Calu3 (cell line): ENCODE results near the gene SRL. TPM values are rescaled to one million over a fixed set of nuclear protein-coding genes. Genes with fewer than 3 reads are reported as not detected.
"Not testable (repeated sequence)": the region's sequence is repeated elsewhere in the genome, so short reads cannot be mapped to it uniquely, and the experiment has no call there.

Experiments used
- BruUV-seq: library from RNA; stranded (reverse); fragments of 400-500 nt; replicated peaks from 2 replicates; lab custom pipeline; 2021; lab: Mats Ljungman, UMichigan
- CTCF ChIA-PET: fragments of 300-600 bp; sonication (Branson Sonifier 250); formaldehyde crosslinking; loops from one replicate; lab custom pipeline; 2022; ENCODE audit warnings: antibody characterized with exemption; lab: Charles Lee
- DNase-seq: peaks from one replicate; pipeline ENCODE4 v3.0.0; 2022
- H3K27ac Mint-ChIP-seq: one replicate; pipeline ENCODE4 v1.8.0; 2022; ENCODE audit warnings: mixed read lengths; ENCODE audit not compliant: unreplicated experiment
- H3K27me3 Mint-ChIP-seq: one replicate; pipeline ENCODE4 v1.8.0; 2022; ENCODE audit warnings: mixed read lengths; ENCODE audit not compliant: unreplicated experiment
- H3K36me3 Mint-ChIP-seq: one replicate; pipeline ENCODE4 v1.8.0; 2022; ENCODE audit warnings: mild to moderate bottlenecking, moderate library complexity, mixed read lengths; ENCODE audit not compliant: insufficient read depth, unreplicated experiment
- H3K4me1 Mint-ChIP-seq: one replicate; pipeline ENCODE4 v1.8.0; 2022; ENCODE audit warnings: mild to moderate bottlenecking, low read depth, mixed read lengths; ENCODE audit not compliant: unreplicated experiment
- H3K4me3 Mint-ChIP-seq: one replicate; pipeline ENCODE4 v1.8.0; 2022; ENCODE audit warnings: mild to moderate bottlenecking, low read depth, moderate library complexity, mixed read lengths; ENCODE audit not compliant: unreplicated experiment
- H3K9me3 Mint-ChIP-seq: one replicate; pipeline ENCODE4 v1.8.0; 2022; ENCODE audit warnings: low read depth, mixed read lengths; ENCODE audit not compliant: unreplicated experiment
- intact Hi-C: fragments of 100-400 bp; cut with micrococcal nuclease; formaldehyde crosslinking; loops from one replicate; pipeline ENCODE4 v1.10.0; 2022; ENCODE audit not compliant: unreplicated experiment
- total RNA-seq: library from RNA; stranded (reverse); gene quantifications from 2 replicates; pipeline ENCODE4 v1.2.3, GENCODE V29; 2022
- TF ChIP-seq, protein P1 (sequence below): fragments of 200-600 bp; IDR thresholded peaks from one replicate; pipeline ENCODE4 v1.8.0; 2022; ENCODE audit warnings: antibody characterized with exemption; ENCODE audit not compliant: unreplicated experiment

The SRL gene
- total RNA-seq, 1 experiment from 2014 or later: not detected

DNA sequence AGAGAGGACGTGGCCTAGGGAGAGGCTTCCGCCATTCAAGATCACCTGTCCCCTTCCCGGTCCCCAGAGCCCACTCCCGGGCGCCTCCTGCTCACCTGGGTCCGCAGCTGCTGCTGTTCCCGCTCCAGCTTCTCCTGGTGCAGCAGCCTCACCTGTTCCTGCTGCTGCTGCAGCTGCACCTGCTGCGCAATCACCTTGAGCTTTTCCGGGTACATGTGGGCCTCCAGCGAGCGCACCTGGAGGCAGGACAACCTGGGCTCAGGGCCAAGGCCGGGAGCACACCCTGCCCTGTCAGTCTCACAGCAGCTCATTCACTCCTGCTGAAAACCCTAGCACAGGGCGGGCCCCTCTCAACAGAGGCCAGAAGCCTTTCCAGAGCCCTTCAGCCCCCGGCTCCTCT, 18.5 kb upstream of the SRL start:
- CTCF ChIA-PET: interaction anchor here (0.5 to 1.2 kb wide), 2 partner anchors 78 to 302 kb away, joined by 3 to 6 read pairs; no protein-coding TSS in a partner anchor
- H3K36me3 Mint-ChIP-seq: peaks cover 56% of the 10 kb centered on the region
- intact Hi-C loops: no loop called here
- BruUV-seq: no TSS peak
- H3K4me1 Mint-ChIP-seq: no peaks in the 10 kb centered on the region
- H3K27me3 Mint-ChIP-seq: no peaks in the 10 kb centered on the region
- H3K9me3 Mint-ChIP-seq: no peaks in the 10 kb centered on the region
- no peak overlapping the region for H3K4me3 Mint-ChIP-seq
- no peak overlapping the region for H3K27ac Mint-ChIP-seq
- TF ChIP-seq, protein P1, sequence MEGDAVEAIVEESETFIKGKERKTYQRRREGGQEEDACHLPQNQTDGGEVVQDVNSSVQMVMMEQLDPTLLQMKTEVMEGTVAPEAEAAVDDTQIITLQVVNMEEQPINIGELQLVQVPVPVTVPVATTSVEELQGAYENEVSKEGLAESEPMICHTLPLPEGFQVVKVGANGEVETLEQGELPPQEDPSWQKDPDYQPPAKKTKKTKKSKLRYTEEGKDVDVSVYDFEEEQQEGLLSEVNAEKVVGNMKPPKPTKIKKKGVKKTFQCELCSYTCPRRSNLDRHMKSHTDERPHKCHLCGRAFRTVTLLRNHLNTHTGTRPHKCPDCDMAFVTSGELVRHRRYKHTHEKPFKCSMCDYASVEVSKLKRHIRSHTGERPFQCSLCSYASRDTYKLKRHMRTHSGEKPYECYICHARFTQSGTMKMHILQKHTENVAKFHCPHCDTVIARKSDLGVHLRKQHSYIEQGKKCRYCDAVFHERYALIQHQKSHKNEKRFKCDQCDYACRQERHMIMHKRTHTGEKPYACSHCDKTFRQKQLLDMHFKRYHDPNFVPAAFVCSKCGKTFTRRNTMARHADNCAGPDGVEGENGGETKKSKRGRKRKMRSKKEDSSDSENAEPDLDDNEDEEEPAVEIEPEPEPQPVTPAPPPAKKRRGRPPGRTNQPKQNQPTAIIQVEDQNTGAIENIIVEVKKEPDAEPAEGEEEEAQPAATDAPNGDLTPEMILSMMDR: no peak
- DNase-seq: peak; percentile 32

DNA sequence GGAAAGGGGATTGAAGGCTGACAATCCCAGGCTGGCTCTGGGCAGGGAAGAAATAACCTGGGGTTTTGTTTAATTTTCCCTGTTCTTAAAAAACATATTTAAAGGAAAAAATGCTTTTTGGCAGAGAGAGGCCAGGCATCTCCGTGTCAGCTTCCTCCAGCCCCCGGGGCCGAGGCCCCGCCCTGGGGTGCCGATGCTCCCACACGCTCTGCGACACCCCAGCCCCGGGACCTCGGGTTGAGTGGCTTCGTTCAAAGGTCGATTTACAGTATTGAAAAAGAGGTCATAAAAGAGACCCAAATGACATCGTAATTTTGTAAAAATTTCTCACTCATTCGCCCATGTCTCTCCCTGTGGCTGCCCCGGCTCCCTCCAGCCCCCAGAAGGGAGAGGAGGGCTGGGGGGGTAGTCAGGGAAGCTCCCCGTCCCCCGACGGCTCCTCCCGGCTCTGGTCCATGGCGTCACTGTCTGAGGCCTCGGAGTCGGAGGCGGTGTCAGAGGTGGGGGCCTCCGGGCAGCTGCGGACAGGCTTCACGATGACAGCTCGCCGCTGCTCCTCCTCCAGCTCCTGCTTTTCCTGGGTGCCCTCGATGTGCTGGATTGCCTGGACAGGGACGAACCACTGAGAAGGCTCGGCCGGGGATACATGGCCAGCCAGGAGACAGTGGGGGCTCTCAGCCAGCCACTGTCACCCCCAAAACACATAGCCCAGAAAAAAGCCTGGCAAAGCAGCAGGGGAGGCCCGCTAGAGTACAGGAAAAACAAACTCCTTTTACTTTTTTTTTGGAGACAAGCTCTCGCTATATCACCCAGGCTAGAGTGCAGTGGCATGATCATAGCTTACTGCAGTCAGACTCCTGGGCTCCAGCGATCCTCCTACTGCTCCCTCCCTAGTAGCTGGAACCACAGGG, 16.0 kb upstream of the SRL start:
- no peak for DNase-seq
- Mint-ChIP-seq H3K4me1 (no peaks in the 10 kb centered on the region), H3K4me3 (no peak overlapping the region), H3K27ac (peak overlapping the region; percentile 22), H3K27me3 (no peaks in the 10 kb centered on the region), H3K36me3 (peaks cover 71% of the 10 kb centered on the region), H3K9me3 (no peaks in the 10 kb centered on the region)
- intact Hi-C loops: no loop called here
- no TSS peak for BruUV-seq
- TF ChIP-seq, protein P1: no peak
- CTCF ChIA-PET: no interaction called here

DNA sequence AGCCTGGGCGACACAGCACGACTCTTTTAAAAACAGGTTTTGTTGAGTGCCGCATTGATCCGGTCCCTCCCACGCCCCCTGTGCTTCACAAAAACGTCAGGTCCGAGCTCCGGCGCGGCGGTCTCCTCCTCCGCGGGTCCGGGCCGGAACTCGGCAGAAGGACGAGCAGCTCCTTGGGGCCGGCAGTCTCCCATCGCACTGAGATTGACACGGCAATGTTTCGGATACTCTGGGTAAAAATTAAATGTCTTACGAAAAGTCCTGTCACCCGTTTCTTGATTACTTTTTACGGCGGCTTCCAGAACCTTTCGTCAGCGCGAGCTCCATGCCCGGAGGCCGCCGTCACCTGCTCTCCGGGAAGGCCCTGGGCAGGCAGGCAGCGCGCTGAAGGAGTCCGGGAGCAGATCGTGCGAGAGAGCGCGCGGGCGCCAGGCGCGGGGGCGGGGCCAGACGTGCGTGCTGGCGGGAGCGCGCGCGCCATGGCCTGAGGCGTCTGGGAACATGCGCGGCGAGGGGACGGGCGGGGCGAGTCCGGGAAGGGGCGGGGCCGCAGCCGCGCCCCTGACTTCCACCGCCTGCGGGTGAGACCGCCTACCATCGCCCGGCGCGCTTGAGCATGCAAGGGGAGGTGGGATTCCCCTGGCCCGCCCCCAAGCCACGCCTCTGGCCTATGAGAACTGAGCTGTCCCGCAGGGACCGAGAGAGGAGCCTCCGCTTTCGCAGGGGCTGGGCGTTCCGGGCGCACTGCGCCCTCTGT, 11.7 kb upstream of the SRL start:
- H3K4me1 Mint-ChIP-seq: no peaks in the 10 kb centered on the region
- intact Hi-C loops: loop anchor here (1.0 to 5.0 kb wide), 2 partner anchors 53 to 271 kb away; no protein-coding TSS in a partner anchor
- peak; percentile 100 for DNase-seq
- H3K4me3 Mint-ChIP-seq: peak overlapping the region; percentile 95
- BruUV-seq: no TSS peak
- no peaks in the 10 kb centered on the region for H3K9me3 Mint-ChIP-seq
- no peaks in the 10 kb centered on the region for H3K27me3 Mint-ChIP-seq
- H3K36me3 Mint-ChIP-seq: peaks cover 42% of the 10 kb centered on the region
- peak overlapping the region; percentile 96 for H3K27ac Mint-ChIP-seq
- CTCF ChIA-PET: interaction anchor here (0.5 to 2.5 kb wide), 42 partner anchors 9 to 481 kb away, joined by 3 to 127 read pairs (median 4); partner anchors contain the start of genes CORO7, CREBBP, PAM16 and TFAP4
- TF ChIP-seq, protein P1: no peak

DNA sequence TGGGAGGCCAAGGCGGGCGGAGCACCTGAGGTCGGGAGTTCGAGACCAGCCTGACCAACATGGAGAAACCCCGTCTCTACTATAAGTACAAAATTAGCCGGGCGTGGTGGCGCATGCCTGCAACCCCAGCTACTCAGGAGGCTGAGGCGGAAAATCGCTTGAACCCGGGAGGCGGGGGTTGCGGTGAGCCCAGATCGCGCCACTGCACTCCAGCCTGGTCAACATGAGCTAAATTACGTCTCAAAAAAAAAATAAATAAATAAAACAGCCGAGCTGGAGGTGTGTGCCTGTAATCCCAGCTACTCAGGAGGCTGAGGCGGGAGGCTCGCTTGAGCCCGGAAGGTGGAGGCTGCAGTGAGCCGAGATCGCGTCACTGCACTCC, 11.1 kb upstream of the SRL start:
- Mint-ChIP-seq H3K4me3 (peak overlapping the region; percentile 95), H3K27ac (peak overlapping the region; percentile 96), H3K36me3 (peaks cover 41% of the 10 kb centered on the region)
- TSS peak; percentile 70 for BruUV-seq
- intact Hi-C loops: loop anchor here (5.0 kb wide), 1 partner anchor 271 kb away; no protein-coding TSS in a partner anchor
- CTCF ChIA-PET: interaction anchor here (1.0 to 2.5 kb wide), 15 partner anchors 14 to 372 kb away, joined by 3 to 127 read pairs (median 10); partner anchors contain the start of genes CREBBP and TFAP4
- H3K9me3 Mint-ChIP-seq, H3K27me3 Mint-ChIP-seq, DNase-seq, H3K4me1 Mint-ChIP-seq: not testable (repeated sequence)
